Sigmoid colon (tissue), 3 donors: Measurements from ENCODE around the gene STUB1.

Experiments used
- POLR2A ChIP-seq, 2 donors: fragments of 450-650 bp; IDR thresholded peaks; one replicate each; pipeline ENCODE4 v1.6.1; 2016; ENCODE audit warnings: antibody characterized with exemption in 2 of 2, mild to moderate bottlenecking in 2 of 2, moderate library complexity in 2 of 2
- TF ChIP-seq, protein P1 (sequence below), 4 experiments: fragments of 450-650 bp in 3 of 4; fragments of 200-600 bp in 1 of 4; IDR thresholded peaks; one replicate each; pipeline ENCODE4 v1.5.1; 2016 to 2019; ENCODE audit warnings: antibody characterized with exemption in 4 of 4, mild to moderate bottlenecking in 3 of 4, moderate library complexity in 2 of 4

DNA sequence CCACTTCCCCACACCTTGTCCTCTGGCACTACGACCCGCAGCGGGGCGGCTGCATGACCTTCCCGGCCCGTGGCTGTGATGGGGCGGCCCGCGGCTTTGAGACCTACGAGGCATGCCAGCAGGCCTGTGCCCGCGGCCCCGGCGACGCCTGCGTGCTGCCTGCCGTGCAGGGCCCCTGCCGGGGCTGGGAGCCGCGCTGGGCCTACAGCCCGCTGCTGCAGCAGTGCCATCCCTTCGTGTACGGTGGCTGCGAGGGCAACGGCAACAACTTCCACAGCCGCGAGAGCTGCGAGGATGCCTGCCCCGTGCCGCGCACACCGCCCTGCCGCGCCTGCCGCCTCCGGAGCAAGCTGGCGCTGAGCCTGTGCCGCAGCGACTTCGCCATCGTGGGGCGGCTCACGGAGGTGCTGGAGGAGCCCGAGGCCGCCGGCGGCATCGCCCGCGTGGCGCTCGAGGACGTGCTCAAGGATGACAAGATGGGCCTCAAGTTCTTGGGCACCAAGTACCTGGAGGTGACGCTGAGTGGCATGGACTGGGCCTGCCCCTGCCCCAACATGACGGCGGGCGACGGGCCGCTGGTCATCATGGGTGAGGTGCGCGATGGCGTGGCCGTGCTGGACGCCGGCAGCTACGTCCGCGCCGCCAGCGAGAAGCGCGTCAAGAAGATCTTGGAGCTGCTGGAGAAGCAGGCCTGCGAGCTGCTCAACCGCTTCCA, 46.7 kb upstream of the STUB1 start:
- no peak for TF ChIP-seq POLR2A (IDR thresholded peaks at IDR 0.05)
- TF ChIP-seq, protein P1, sequence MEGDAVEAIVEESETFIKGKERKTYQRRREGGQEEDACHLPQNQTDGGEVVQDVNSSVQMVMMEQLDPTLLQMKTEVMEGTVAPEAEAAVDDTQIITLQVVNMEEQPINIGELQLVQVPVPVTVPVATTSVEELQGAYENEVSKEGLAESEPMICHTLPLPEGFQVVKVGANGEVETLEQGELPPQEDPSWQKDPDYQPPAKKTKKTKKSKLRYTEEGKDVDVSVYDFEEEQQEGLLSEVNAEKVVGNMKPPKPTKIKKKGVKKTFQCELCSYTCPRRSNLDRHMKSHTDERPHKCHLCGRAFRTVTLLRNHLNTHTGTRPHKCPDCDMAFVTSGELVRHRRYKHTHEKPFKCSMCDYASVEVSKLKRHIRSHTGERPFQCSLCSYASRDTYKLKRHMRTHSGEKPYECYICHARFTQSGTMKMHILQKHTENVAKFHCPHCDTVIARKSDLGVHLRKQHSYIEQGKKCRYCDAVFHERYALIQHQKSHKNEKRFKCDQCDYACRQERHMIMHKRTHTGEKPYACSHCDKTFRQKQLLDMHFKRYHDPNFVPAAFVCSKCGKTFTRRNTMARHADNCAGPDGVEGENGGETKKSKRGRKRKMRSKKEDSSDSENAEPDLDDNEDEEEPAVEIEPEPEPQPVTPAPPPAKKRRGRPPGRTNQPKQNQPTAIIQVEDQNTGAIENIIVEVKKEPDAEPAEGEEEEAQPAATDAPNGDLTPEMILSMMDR (IDR thresholded peaks at IDR 0.05), result no peak
